Common myeloid progenitor, CD34-positive (primary cell): ENCODE measurements around the gene SCIMP.
"Not testable (repeated sequence)": the region's sequence is repeated elsewhere in the genome, so short reads cannot be mapped to it uniquely, and the experiment has no call there.

Experiments used
- CTCF ChIA-PET: fragments of 350-600 bp; sonication (Branson Sonifier 250); formaldehyde crosslinking; loops from one replicate; lab custom pipeline; 2021; ENCODE audit warnings: antibody characterized with exemption; lab: Charles Lee
- POLR2A ChIA-PET: fragments of 350-600 bp; sonication (Branson Sonifier 250); formaldehyde crosslinking; loops from one replicate; lab custom pipeline; 2021; ENCODE audit warnings: antibody characterized with exemption; lab: Charles Lee
- DNase-seq, 3 donors: peaks; one replicate each; pipeline versions ENCODE4 v3.0.0 to v3.0.0-alpha.2; 2013
- H3K27ac ChIP-seq, 2 experiments: 1 replicate in 1 of 2; 2 replicates in 1 of 2; pipeline ENCODE4 v1.7.0; 2013; ENCODE audit warnings: inconsistent platforms in 2 of 2, low read length in 2 of 2, mild to moderate bottlenecking in 2 of 2, low read depth in 1 of 2, moderate library complexity in 1 of 2; ENCODE audit not compliant: severe bottlenecking in 2 of 2, insufficient read depth in 1 of 2, poor library complexity in 1 of 2
- H3K27me3 ChIP-seq, 5 experiments: replicated peaks in 2 of 5; 1 replicate in 3 of 5; 2 replicates in 2 of 5; pipeline versions ENCODE4 v1.6.1 to v1.7.0; 2013; ENCODE audit warnings: low read length in 4 of 5, mild to moderate bottlenecking in 2 of 5, moderate library complexity in 2 of 5, inconsistent platforms in 1 of 5; ENCODE audit not compliant: insufficient read depth in 5 of 5, control insufficient read depth in 4 of 5
- H3K36me3 ChIP-seq, 4 experiments: 1 replicate in 2 of 4; 2 replicates in 2 of 4; pipeline versions ENCODE4 v1.6.1 to v1.7.0; 2013; ENCODE audit warnings: low read length in 3 of 4, control low read depth in 1 of 4, mild to moderate bottlenecking in 1 of 4; ENCODE audit not compliant: control insufficient read depth in 4 of 4, insufficient read depth in 4 of 4
- H3K4me1 ChIP-seq, 4 experiments: 1 replicate in 3 of 4; 2 replicates in 1 of 4; pipeline versions ENCODE4 v1.6.1 to v1.7.1; 2013; ENCODE audit warnings: low read length in 3 of 4, mild to moderate bottlenecking in 3 of 4, control low read depth in 1 of 4, inconsistent platforms in 1 of 4, moderate library complexity in 1 of 4; ENCODE audit not compliant: control insufficient read depth in 4 of 4, insufficient read depth in 4 of 4; ENCODE audit errors: control extremely low read depth in 1 of 4
- H3K4me3 ChIP-seq, 7 experiments: 1 replicate in 4 of 7; 2 replicates in 3 of 7; pipeline versions ENCODE4 v1.5.1 to v1.7.0; 2013; ENCODE audit warnings: mild to moderate bottlenecking in 7 of 7, low read length in 6 of 7, moderate library complexity in 6 of 7, inconsistent platforms in 2 of 7, low read depth in 2 of 7, control low read depth in 1 of 7; ENCODE audit not compliant: insufficient read depth in 4 of 7, control insufficient read depth in 1 of 7; ENCODE audit errors: extremely low read depth in 1 of 7
- H3K9me3 ChIP-seq, 5 experiments: 1 replicate in 4 of 5; 2 replicates in 1 of 5; pipeline versions ENCODE4 v1.6.1 to v1.7.1; 2013; ENCODE audit warnings: low read length in 4 of 5, mild to moderate bottlenecking in 2 of 5, inconsistent platforms in 1 of 5, low read depth in 1 of 5, moderate library complexity in 1 of 5; ENCODE audit not compliant: control insufficient read depth in 4 of 5, insufficient read depth in 2 of 5; ENCODE audit errors: control extremely low read depth in 1 of 5
- WGBS: methylation state at CpG from one replicate; pipeline ENCODE4 v1.1.5; 2013; ENCODE audit not compliant: insufficient coverage; 5-methylcytosine and 5-hydroxymethylcytosine counted together

SCIMP gene

DNA sequence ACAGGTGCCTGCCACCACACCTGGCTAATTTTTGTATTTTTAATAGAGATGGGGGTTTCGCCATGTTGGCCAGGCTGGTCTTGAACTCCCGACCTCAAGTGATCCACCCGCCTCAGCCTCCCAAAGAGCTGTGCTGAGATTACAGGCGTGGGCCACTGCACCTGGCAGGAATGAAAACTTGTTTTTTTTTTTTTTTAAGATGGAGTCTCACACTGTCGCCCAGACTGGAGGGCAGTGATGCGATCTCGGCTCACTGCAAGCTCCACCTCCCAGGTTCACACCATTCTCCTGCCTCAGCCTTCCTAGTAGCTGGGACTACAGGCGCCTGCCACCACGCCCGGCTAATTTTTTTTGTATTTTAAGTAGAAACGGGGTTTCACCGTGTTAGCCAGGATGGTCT is 12.7 kb downstream of the SCIMP start:
- 84% methylated on average over 6 of the region's 12 CpGs for WGBS
- H3K27me3 ChIP-seq, H3K4me1 ChIP-seq, H3K36me3 ChIP-seq, DNase-seq, H3K4me3 ChIP-seq, H3K27ac ChIP-seq, POLR2A ChIA-PET, H3K9me3 ChIP-seq: not testable (repeated sequence)
- CTCF ChIA-PET, result interaction anchor here (1.4 kb wide), 1 partner anchor 23 kb away, joined by 3 read pairs; no protein-coding TSS in a partner anchor

- no peak overlapping the region for H3K4me3 ChIP-seq
- H3K27ac ChIP-seq, result no peak overlapping the region
- WGBS, result 80% methylated on average over 1 of the region's 5 CpGs
- no peak for DNase-seq
- H3K27me3 ChIP-seq, result no peaks in the 10 kb centered on the region
- CTCF ChIA-PET, result interaction anchor here (1.0 to 1.6 kb wide), 2 partner anchors 10 to 87 kb away, joined by 3 read pairs; no protein-coding TSS in a partner anchor
- peaks cover 0 to 6% (median 2%) of the 10 kb centered on the region in 4 experiments for H3K36me3 ChIP-seq
- H3K9me3 ChIP-seq, result no peaks in the 10 kb centered on the region
- POLR2A ChIA-PET, result interaction anchor here (0.6 kb wide), 1 partner anchor 39 kb away, joined by 3 read pairs; no protein-coding TSS in a partner anchor
- H3K4me1 ChIP-seq, result peaks cover 0 to 6% (median 0%) of the 10 kb centered on the region in 4 experiments
These were observed 14.6 kb downstream of the SCIMP start for GRCh38 chr17:5220074-5220473.

GRCh38 chr17:5219536-5219935 is 15.1 kb downstream of the SCIMP start:
- peaks cover 0 to 6% (median 0%) of the 10 kb centered on the region in 4 experiments for H3K4me1 ChIP-seq
- CTCF ChIA-PET, result interaction anchor here (1.0 to 1.6 kb wide), 2 partner anchors 11 to 88 kb away, joined by 3 read pairs; no protein-coding TSS in a partner anchor
- H3K27me3 ChIP-seq, result no peaks in the 10 kb centered on the region
- POLR2A ChIA-PET, result interaction anchor here (0.6 kb wide), 1 partner anchor 39 kb away, joined by 3 read pairs; no protein-coding TSS in a partner anchor
- no peak overlapping the region for H3K4me3 ChIP-seq
- peaks cover 0 to 6% (median 3%) of the 10 kb centered on the region in 4 experiments for H3K36me3 ChIP-seq
- H3K9me3 ChIP-seq, result no peaks in the 10 kb centered on the region
- DNase-seq, result no peak
- 100% methylated on average over 6 of the region's 6 CpGs for WGBS
- no peak overlapping the region for H3K27ac ChIP-seq

- no CpG with 5 or more reads among the region's 5 CpGs for WGBS
- H3K27me3 ChIP-seq, DNase-seq, H3K4me3 ChIP-seq, H3K9me3 ChIP-seq, H3K27ac ChIP-seq, H3K4me1 ChIP-seq, H3K36me3 ChIP-seq, CTCF ChIA-PET: not testable (repeated sequence)
- POLR2A ChIA-PET, result interaction anchor here (0.6 kb wide), 1 partner anchor 223 kb away, joined by 3 read pairs; no protein-coding TSS in a partner anchor
These were observed 17.1 kb downstream of the SCIMP start for GRCh38 chr17:5217562-5217961.

- Histone ChIP-seq H3K36me3 (peaks cover 0 to 4% (median 1%) of the 10 kb centered on the region in 4 experiments), H3K4me3 (no peak overlapping the region), H3K27ac (no peak overlapping the region), H3K27me3 (no peaks in the 10 kb centered on the region), H3K4me1 (no peaks in the 10 kb centered on the region), H3K9me3 (no peaks in the 10 kb centered on the region)
- ChIA-PET POLR2A (no interaction called here), CTCF (interaction anchor here (1.1 to 1.4 kb wide), 3 partner anchors 13 to 98 kb away, joined by 3 to 4 read pairs (median 3); no protein-coding TSS in a partner anchor)
- WGBS, result 100% methylated on average over 4 of the region's 7 CpGs
- DNase-seq, result no peak
These were observed 23.2 kb downstream of the SCIMP start for GRCh38 chr17:5211458-5211857.

- no peaks in the 10 kb centered on the region for H3K4me1 ChIP-seq
- no peak for DNase-seq
- H3K27ac ChIP-seq, result no peak overlapping the region
- H3K27me3 ChIP-seq, result no peaks in the 10 kb centered on the region
- CTCF ChIA-PET, result interaction anchor here (1.1 kb wide), 1 partner anchor 12 kb away, joined by 3 read pairs; no protein-coding TSS in a partner anchor
- H3K4me3 ChIP-seq, result no peak overlapping the region
- POLR2A ChIA-PET, result no interaction called here
- H3K9me3 ChIP-seq, result no peaks in the 10 kb centered on the region
- WGBS, result 100% methylated on average over 4 of the region's 8 CpGs
- H3K36me3 ChIP-seq, result peaks cover 0 to 4% (median 1%) of the 10 kb centered on the region in 4 experiments
These were observed 23.9 kb downstream of the SCIMP start for GRCh38 chr17:5210614-5211252.

DNA sequence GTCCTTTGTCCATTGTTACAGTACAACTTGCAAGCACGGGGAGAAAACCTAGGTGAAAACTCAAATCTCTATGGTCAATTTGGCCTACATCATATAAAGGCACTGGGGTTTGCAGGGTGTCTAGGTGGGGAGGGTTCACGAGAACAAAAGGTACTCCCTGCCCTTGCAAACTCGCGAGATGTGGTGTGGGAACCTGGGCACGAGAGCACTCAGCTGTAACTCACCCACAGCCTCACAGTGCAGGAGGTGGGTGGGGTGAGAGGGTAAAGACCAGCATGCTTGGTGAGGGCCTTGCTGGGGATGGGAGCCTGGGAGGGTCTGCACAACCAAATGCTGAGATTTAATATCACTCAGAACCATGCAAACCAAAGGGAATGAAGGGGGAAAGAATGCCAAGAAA is 24.6 kb downstream of the SCIMP start:
- H3K9me3 ChIP-seq, result no peaks in the 10 kb centered on the region
- ChIA-PET CTCF (no interaction called here), POLR2A (no interaction called here)
- no peak overlapping the region for H3K4me3 ChIP-seq
- DNase-seq, result no peak
- no peaks in the 10 kb centered on the region for H3K4me1 ChIP-seq
- no peak overlapping the region for H3K27ac ChIP-seq
- H3K36me3 ChIP-seq, result peaks cover 0 to 3% (median 1%) of the 10 kb centered on the region in 4 experiments
- WGBS, result 100% methylated on average over 1 of the region's 5 CpGs
- H3K27me3 ChIP-seq, result no peaks in the 10 kb centered on the region
